CD4-positive, alpha-beta T cell treated with Interleukin-10 for 1 hour (primary cell): ENCODE data around the gene GFOD1.
"Not testable (repeated sequence)": the region's sequence is repeated elsewhere in the genome, so short reads cannot be mapped to it uniquely, and the experiment has no call there.

Experiments
- DNase-seq: peaks from one replicate; pipeline ENCODE4 v3.0.0-alpha.2; 2020

Gene GFOD1

DNA sequence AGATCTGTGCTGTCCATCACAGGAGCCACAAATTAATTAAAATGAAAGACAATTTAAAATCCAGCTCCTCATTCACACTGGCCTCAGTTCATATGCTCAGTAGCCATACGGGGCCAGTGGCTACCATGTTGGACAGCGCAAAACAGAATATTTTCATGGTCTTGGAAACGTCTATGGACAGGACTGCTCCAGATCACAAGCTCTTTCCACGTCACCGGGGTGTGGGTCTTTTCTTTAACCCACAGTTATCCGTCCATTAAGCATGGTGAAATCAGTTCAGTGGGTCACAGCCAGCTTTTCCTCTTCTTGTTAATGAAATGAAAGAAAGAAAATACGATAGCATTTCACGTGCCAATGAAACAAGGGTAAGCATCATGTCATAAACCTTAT is 24.1 kb downstream of the GFOD1 start:
- no peak for DNase-seq

DNA sequence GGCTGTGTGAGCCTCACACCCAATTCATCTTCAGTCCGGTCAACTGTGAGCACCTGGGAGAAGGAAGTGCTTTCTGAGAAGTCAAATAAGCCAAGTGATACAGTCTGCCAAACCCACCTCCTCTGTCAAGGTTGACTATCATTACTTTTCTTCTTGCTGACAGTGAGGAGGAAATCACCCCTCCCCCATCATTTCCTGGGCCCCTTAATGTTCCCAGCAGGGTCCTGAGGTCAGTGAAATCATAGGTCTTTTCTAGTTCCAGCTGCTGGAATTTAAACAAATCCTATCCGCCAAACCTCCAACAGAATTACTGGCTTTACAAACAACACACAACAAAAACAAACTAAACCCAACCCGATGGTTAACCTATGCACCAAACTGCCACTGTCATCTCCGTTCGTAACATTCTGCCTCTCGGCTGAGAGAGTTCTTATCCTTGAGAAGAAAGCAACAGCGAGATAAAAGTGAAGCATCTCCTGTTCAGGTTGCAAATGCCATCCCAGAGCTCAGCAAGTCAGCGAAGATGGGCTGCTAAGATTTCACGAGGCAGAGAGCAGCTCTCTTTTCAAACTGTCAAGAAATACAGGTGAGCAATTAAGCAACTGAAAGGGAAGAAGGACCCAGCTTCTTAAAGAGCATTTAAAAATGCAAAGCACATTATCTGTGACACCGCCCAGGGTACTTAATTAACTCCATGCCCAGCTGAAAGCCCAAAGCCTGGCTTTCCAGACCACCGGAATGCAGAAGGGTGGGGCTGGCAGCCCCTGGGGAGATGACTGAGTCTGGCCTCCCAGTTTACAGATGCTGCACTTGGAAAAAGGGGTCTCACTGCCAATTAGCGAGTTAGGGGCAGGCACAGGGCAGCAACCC is 24.7 kb downstream of the GFOD1 start:
- no peak for DNase-seq

DNA sequence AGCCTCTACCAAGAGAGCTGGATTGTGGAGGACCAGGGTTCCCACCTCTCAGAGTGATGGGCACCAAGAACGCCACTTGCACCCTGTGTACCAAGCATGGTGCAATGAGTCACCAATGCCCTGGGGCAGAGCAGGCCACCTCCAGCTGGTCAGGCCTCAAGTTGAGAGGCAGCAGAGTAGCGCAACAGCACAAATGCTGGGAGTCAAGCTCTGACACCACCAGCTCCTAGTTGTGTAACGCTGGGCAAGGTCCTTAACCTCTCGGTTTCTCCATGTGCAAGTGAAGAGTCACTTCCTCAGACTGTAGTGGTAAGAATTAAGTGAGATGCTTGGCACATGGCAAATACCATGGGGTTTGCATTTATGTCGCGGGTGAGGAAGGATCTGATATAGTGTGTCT is 25.6 kb downstream of the GFOD1 start:
- no peak for DNase-seq

DNA sequence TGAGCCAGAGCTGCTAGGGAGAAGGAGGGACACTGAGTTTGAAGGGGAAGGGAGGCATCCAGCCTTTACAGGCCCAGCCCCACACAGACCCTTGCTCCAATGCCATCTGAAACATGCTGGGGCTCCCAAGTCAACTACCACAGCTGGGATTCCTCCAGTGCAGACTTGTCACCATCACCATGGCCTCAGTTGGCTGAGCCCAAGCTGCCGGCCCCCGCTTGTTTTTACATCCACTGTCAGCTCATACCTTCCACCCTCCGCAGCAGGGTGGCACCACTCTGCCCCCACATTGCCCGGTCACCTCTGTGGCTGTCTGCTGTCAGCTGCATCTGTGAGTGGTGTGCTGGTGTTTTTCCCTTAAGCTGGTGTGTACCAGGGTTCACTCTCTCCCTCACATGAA is 26.1 kb downstream of the GFOD1 start:
- DNase-seq: no peak

DNA sequence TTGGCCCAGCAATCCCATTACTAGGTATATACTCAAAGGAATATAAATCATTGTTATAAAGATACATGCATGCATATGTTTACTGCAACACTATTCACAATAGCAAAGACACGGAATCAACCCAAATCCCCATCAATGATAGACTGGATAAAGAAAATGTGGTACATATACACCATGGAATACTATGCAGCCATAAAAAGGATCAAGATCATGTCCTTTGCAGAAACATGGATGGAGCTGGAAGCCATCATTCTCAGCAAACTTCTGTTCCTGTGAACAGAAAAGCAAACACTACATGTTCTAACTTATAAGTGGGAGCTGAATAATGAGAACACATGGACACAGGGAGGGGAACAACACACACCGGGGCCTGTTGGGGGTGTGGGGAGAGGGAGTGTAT is 27.1 kb downstream of the GFOD1 start:
- not testable (repeated sequence) for DNase-seq

DNA sequence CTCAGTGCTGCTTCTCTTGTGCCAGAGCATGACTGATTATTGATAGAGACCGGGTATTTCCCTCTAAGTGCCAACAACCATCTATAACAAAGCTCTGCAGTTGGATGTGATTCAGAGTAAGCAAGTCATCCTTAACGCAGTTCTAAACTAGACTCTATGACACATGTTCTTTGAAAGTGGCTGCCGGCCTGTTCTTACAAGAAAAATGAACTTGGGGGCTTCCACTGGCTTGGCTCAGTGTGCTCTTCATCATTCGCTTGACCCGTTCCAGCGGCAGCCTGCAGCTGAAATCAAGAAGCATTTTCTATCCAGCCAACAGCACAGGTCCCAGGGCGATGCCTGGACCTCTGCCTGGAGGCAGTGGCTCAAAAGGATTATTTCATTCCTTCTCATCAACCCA is 29.8 kb downstream of the GFOD1 start:
- DNase-seq: no peak

DNA sequence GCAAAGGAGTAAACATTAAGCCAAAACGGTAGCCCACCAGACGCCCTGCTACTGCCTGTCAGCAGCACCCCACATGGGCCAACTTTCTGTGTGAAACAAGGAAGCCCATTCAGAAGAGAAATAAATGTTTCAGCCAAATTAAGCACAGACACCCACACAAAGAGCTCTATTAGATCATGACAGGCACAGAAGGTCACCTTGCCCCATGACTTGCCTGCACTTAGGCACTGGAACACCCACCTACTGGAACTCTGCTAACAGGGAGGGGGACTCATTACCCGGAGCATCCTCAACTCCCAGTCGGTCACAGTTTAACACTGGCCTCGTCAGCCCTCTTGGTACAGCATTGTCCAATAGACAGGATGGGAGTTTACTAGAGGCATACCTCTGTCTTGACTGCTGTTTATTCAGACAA is 31.8 kb downstream of the GFOD1 start:
- no peak for DNase-seq

DNA sequence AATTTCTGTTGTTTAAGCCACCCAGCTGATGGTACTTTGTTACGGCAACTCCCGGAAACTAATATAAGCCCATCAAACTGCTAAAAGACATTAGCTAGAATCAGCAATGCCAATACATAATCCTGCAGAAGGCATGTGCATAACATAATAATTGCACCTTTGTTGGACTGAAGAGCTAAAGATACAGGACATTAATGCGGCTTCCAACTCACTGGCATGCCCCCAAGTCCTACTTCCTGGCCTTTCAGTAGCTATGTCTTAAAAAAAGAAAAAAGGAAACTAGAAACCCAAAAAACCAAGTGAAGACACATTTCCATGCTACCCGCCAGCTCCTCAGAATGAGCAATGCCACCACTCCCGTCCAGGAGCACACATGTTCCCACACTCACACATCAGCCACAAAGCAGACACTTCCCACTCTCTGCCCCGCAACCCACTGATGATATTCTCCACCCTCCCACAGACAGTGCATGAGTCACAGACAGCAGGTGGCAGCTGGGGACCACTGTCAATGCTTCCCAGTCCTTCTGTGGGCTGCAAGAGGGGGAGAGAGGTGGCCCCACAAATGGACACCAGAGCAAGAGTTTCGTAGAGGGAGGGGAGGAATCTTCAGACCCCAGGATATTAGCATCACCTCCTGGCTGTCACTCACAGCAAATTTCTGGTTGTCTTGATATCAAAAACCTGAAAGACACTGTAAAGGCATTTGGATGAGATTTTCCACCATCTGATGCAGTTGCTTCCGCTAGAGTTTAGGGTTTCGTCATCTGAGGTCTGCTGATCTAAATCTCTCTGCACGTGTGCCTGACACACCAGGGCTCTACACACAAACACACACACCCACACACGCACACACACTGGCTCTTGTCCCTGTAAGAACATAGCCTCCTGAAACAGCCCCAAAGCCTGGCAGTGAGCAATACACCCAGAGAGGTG is 32.8 kb downstream of the GFOD1 start:
- DNase-seq: peak; percentile 71

DNA sequence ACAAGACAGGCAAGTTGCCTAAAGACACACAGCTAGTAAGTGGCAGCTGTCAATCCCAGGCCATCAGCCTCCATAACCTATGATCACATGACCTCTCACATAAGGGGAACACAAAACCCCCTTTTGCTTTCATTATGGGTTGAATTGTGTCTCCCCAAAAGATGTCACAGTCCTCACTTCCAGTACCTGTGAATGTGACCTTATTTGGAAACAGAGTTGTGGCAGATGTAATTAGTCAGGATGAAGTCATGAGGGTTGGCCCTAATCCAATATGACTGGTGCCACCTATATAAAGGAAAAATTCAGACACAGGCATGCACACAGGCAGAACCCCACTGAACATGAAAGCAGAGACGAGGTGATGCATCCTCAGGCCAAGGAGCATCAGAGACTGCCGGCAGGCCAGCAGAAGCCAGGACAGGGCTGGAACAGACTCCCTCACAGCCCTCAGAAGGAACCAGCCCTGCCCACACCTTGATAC is 33.6 kb downstream of the GFOD1 start:
- DNase-seq: peak; percentile 45

DNA sequence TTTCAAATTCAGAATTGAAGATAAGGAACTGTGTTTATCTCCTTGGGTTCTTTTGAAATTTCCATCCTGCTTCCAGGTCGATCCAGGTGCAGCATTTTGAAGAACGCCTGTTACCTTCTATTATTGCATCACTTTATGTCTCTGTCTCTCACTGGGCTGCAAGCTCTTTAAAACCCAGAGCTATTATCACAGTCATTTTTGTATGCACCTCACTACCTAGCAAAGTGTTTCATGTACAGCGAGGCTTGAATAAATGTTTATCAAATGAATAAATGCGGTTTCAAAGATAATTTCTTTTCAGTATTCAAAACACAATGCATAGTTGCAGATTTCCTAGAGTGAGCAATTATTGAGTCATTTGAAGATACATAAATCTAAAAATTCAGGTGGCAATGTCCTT is 34.2 kb downstream of the GFOD1 start:
- no peak for DNase-seq

DNA sequence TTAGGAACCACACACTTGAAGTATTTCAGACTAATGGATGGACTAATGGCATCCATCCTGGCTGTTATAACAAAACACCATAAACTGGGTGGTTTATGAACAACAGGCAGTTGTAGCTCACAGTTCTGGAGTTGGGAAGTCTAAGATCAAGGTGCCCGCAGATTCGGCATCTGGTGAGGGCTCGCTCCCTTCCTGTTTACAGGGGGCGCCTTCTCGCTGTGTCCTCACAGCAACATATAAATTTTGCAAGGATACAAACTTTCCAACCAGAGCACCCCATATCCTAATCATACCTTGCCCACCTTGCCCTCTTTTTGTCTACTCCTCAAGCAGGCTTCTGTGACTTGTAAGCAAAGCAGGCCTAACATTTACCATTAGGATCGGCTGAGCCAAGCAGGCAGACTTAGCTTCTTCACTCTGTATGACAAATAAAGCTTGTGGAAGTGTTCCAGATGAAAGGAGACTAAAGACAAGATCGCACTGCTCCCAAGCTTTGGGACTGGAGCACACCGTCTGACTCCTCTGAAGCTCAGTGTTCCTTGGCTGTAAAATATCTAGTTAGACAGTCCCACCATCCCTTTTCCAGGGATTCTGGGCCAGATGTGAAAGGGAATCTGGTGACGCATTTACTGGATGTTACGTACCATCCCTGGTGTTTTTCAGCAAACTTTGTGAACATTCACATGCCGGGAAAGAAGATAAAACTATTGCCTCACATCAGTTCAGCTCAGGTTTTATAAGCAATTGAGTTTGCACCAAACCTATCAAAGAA is 34.9 kb downstream of the GFOD1 start:
- no peak for DNase-seq

DNA sequence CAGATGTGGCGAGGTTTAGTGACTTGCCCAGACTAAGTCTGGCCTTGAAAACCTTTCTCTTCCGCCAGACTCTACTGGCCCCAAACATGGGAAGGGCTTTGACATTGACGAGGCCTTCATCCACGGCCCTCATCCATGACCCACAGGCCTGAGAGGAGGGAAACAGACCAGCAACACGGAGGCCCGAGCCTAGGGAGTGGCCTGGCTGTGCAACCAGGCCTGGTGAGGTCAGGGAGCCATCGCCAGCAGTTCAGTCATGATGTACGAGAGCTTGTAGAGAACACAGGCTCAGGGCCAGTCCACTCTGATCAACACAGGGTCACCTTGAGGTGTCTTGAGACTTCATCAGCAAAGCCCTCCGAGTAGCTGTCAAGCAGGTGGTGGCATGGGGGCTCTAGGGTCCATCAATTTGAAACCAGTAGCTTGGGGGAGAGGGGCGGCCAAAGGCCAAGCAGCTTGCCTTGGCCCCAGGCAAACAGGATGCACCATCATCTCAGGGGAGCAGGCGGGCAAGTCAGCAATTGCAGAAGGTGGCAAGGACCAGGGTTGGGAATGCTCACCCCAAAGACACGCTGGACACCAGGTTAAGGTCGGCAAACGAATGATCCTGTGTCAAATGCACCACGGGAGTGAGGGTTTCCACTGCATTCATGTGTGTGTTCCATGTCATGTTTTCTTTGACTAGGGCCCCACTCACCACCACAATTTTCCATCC is 36.1 kb downstream of the GFOD1 start:
- DNase-seq: no peak

DNA sequence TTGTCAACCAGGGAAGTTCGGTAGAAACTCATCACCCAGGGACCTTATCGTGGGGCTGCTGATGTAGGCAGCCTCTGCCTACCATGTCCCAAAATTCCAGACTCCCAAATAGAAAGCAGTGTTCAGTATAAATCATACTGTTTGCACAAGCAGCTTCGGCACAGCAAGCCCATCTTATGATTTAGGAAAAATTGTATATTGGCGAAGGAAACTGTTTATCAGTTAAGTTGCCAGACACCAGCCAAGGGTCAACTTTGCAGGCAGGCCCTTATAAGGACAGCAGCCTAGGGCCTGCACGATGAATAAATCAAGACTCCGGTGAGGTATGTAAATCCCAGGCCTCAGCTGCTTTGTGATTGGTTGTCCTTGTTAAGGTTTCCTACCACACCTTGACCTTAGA is 36.8 kb downstream of the GFOD1 start:
- no peak for DNase-seq

DNA sequence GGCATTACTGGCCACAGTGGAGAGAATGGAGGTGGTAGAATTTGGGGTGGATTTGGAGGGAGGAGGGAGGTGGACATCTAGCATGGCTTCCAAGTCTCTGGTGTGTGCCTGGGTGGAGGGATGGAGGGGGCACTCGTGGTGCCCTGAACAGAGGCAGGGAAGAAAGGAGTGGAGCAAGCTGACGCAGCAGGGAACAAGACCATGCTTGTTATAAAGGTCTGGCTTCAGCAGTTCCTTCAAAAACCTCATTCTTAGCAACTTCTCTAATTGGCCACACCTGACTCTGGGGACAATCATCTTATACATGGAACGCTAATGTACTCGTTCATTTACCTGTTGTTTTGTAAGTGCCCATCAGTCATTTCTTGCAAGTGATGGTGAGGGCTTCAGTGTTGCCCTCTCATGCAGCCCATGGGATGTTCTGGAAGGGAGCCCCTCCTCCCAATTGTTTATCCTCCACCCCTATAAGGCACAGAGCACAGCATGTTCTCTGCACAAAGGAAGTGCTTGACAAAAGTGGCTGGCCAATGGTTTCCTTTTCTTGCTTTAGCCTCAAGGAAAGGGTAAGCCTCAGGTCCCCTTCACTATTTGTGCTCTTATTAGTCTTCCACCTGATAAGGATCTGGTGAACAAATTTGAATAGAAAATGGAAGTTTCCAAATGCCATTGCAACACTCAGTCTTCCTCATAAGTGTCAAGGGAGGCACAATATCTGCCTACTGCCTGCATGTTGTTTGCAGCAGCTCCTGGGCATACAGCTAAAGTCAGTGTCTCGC is 39.3 kb downstream of the GFOD1 start:
- DNase-seq: no peak

DNA sequence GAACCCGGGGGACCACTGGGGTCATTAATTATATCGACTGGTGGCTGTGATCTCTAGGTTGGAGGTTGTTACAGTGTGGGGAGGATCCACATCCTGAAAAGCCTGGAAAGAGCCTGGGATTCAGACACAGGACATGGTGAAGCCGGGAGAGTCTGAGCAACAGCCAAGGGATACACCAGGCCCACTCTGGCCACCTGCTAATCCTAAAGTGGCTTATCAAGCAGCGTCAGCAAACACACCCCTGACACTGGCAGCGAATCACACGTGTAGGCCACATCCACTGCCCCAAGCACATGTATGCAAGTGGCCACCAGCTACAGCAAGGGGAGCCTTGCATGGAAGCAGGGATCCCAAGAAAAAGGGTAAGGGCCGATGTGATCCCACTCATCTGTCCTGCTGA is 41.0 kb downstream of the GFOD1 start:
- DNase-seq: no peak

DNA sequence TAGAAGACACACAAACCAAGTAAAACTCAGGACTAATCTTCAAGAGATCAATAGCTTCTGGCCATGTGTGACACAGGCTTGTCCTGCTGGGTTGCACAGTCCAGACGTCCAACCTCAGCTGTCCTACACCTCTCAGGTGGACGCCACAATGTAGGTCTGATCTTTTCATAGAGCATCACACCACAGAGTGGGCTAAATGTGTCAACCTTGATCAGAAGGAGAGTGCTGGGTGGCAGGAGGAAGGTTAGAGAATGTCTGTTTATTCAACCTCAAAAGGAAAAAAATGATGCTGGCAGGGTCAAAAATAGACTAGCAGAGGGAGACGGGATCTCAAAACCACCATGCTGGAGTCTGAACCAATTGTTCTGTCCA is 41.7 kb downstream of the GFOD1 start:
- no peak for DNase-seq

DNA sequence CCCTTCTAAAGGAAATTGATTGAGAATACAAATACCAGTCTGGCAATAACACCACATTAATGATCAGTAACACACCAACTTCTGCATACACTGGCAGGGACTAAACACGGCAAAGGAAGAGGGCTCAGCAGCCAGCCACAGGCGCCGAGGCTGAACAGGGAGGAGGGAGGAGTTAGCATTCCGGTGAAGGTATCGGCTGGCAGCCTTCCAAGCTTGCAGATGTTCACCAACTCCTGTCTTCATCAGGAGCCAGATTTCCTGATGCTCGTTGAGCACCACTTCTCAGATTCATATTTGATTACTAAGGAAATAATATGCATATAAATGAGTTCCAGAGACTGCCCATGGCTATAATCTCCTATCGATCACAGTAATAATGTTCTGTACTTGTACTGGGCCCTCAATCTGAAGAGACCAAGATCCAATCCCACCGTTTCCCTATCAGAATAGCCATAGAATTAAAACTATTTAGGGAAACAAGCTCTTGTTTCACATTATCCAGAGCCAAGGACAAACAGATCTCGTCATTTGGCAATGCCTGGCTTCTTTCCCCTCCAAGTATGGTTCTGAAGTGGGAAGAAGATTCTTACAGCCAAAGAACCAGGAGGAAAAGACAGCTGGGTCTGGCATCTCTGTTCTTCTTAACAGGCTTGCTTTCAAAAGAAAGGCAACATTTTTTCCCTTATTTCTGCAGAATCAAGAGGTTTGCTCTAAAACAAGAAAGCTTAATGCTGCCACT is 42.2 kb downstream of the GFOD1 start:
- DNase-seq: no peak

DNA sequence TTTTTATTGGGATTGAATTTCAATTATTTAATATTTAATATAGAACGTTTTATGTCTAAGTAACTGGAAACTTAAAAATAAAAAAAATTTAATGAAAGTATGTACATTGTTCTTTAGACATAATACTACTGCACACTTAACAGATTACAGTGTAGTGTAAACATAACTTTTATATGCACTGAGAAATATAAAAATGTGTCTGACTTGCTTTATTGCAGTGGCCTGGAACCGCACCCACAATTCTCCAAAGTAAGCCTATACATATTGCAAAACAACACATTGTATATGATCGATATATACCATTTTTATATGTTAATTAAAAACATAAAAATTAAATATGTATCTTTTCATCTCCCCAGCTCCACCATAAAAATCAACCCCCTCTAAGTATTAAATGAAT is 42.8 kb downstream of the GFOD1 start:
- DNase-seq: no peak

DNA sequence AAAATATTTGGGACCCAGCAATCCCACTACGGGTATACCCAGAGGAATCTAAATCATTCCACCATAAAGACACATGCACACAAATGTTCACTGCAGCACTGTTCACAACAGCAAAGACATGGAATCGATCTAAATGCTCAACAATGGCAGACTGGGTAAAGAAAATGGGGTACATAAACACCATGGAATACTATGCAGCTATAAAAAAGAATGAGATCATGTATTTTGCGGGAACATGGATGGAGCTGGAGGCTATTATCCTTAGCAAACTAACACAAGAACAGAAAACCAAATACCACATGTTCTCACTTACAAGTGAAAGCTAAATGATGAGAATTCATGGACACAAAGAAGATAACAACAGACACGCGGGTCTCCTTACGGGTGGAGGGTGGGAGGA is 43.4 kb downstream of the GFOD1 start:
- DNase-seq: not testable (repeated sequence)

DNA sequence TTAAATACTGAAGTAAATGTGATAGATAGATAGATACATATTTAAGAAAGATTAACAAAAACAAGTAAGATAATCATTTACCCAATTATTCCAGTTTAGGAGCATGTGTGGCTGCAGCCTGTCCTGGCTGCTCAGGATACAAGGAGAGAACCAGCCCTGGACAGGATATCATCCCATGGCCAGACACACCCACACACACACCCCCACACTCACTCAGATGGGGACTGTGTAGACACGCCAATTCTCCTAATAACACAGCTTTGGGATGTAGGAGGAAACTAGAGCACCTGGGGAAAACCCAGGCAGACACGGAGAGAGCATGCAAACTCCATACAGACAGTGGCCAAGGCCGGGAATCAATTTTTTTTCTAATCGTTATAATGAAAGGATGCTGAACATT is 45.6 kb downstream of the GFOD1 start:
- no peak for DNase-seq

DNA sequence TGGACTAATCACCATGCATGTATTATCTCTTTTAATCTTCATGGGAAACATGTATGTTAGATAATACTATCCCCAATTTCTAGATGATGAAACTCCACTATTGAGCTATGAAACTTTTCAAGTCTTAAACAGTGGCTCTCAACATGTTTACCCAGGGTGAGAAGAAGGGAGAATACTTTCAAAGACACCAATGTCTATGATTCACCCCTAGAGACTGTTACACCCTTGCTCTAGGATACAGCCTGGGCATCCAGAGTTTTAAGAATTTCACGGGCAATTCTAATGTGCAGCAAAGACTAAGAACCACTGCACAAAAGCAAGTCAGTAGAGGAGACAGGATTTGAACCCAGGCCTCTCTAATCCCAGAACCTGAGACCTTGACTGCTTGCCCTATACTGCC is 47.8 kb downstream of the GFOD1 start:
- no peak for DNase-seq
